ENCODE data around the gene DNAH1. TPM values are rescaled to one million over a fixed set of nuclear protein-coding genes. Genes with fewer than 3 reads are reported as not detected.

The DNAH1 gene
- total RNA-seq, 1 experiment from 2014 or later = 2.4 TPM

- Histone ChIP-seq H3K4me1 (ENCODE audit: control insufficient read depth, insufficient read depth, low read length) (no peaks in the 10 kb centered on the region), H3K9me3 (ENCODE audit: control insufficient read depth, insufficient read depth, low read depth, low read length) (no peaks in the 10 kb centered on the region), H3K4me3 (ENCODE audit: low read depth in 2 of 2, low read length in 2 of 2) (no peak overlapping the region), H3K27me3 (ENCODE audit: control insufficient read depth, insufficient read depth, low read length) (no peaks in the 10 kb centered on the region), H3K36me3 (ENCODE audit: control insufficient read depth, insufficient read depth, low read length) (no peaks in the 10 kb centered on the region), H3K27ac (ENCODE audit: low read length) (no peak overlapping the region)
- no TSS peak for BruUV-seq (replicated peaks)
- ATAC-seq = no peak
- no peak for TF ChIP-seq TCF7L2 (IDR thresholded peaks at IDR 0.05; ENCODE audit: low read depth, low read length)
- TF ChIP-seq POLR2AphosphoS5 (IDR thresholded peaks at IDR 0.05; ENCODE audit: low read depth, low read length) = no peak
- TF ChIP-seq REST (IDR thresholded peaks at IDR 0.05; ENCODE audit: insufficient read depth in 1 of 2, low read depth in 2 of 2, low read length in 1 of 2) = no peak
- no peak for TF ChIP-seq CTCF (IDR thresholded peaks at IDR 0.05)
- no peak for TF ChIP-seq SIN3A (IDR thresholded peaks at IDR 0.05; ENCODE audit: borderline replicate concordance, insufficient read depth, low read depth, low read length)
- ChIA-PET CTCF (interaction anchor here (0.6 kb wide), 1 partner anchor 110 kb away, joined by 3 read pairs; no protein-coding TSS in a partner anchor), POLR2A (interaction anchor here (0.9 kb wide), 1 partner anchor 12 kb away, joined by 3 read pairs; no protein-coding TSS in a partner anchor)
- no peak for DNase-seq (ENCODE audit: low read depth, low spot score)
- intact Hi-C loops (cut with micrococcal nuclease; ENCODE audit: unreplicated experiment) = no loop called here
- in situ Hi-C loops (cut with HindIII; ENCODE audit: low pct_unique_long_range_greater_than_20kb, low sequenced_read_pairs) = no loop called here
Measured at GRCh38 chr3:52367891-52368880, 52.1 kb downstream of the DNAH1 start.

- DNase-seq (ENCODE audit: low read depth, low spot score) = no peak
- no peak for ATAC-seq
- in situ Hi-C loops (cut with HindIII; ENCODE audit: low pct_unique_long_range_greater_than_20kb, low sequenced_read_pairs) (no loop called here), intact Hi-C loops (cut with micrococcal nuclease; ENCODE audit: unreplicated experiment) (no loop called here)
- Histone ChIP-seq H3K9me3 (ENCODE audit: control insufficient read depth, insufficient read depth, low read depth, low read length) (no peaks in the 10 kb centered on the region), H3K36me3 (ENCODE audit: control insufficient read depth, insufficient read depth, low read length) (no peaks in the 10 kb centered on the region), H3K4me3 (ENCODE audit: low read depth in 2 of 2, low read length in 2 of 2) (no peak overlapping the region), H3K27me3 (ENCODE audit: control insufficient read depth, insufficient read depth, low read length) (no peaks in the 10 kb centered on the region), H3K4me1 (ENCODE audit: control insufficient read depth, insufficient read depth, low read length) (no peaks in the 10 kb centered on the region), H3K27ac (ENCODE audit: low read length) (no peak overlapping the region)
- CTCF ChIA-PET = no interaction called here
- no TSS peak for BruUV-seq (replicated peaks)
- no peak for TF ChIP-seq TCF7L2 (IDR thresholded peaks at IDR 0.05; ENCODE audit: low read depth, low read length)
- TF ChIP-seq REST (IDR thresholded peaks at IDR 0.05; ENCODE audit: insufficient read depth in 1 of 2, low read depth in 2 of 2, low read length in 1 of 2) = no peak
- no peak for TF ChIP-seq SIN3A (IDR thresholded peaks at IDR 0.05; ENCODE audit: borderline replicate concordance, insufficient read depth, low read depth, low read length)
- TF ChIP-seq CTCF (IDR thresholded peaks at IDR 0.05) = no peak
- TF ChIP-seq POLR2AphosphoS5 (IDR thresholded peaks at IDR 0.05; ENCODE audit: low read depth, low read length) = no peak
- POLR2A ChIA-PET = no interaction called here
Measured at GRCh38 chr3:52370531-52370930, 54.4 kb downstream of the DNAH1 start.

Measured in Panc1 (cell line).